PC-9 (cell line): ENCODE measurements around the gene AKR7A2. TPM values are rescaled to one million over a fixed set of nuclear protein-coding genes. Genes with fewer than 3 reads are reported as not detected.

Experiments used
- Bru-seq: library from RNA; stranded (reverse); fragments of 400-500 nt; gene quantifications from one replicate; lab custom pipeline; 2021; lab: Mats Ljungman, UMichigan
- BruChase-seq, 2 experiments: library from RNA; stranded (reverse); fragments of 400-500 nt; gene quantifications; one replicate each; lab custom pipeline; 2021; lab: Mats Ljungman, UMichigan
- BruUV-seq: library from RNA; stranded (reverse); fragments of 400-500 nt; replicated peaks from 2 replicates; lab custom pipeline; 2021; lab: Mats Ljungman, UMichigan
- CTCF ChIA-PET: fragments of 300-600 bp; sonication (Branson Sonifier 250); formaldehyde crosslinking; loops from one replicate; lab custom pipeline; 2022; ENCODE audit warnings: antibody characterized with exemption; lab: Charles Lee
- POLR2A ChIA-PET: fragments of 300-600 bp; sonication (Branson Sonifier 250); formaldehyde crosslinking; loops from one replicate; lab custom pipeline; 2022; ENCODE audit warnings: antibody characterized with exemption; ENCODE audit not compliant: unreplicated experiment; lab: Charles Lee
- DNase-seq, 2 experiments: peaks; one replicate each; pipeline versions ENCODE4 v3.0.0 to v3.0.0-alpha.2; 2015 to 2022; ENCODE audit warnings: mixed read lengths in 1 of 2
- H2AFZ ChIP-seq: fragments of 200-600 bp; sonication (generic); 2 replicates; pipeline ENCODE4 v1.8.1; 2017; ENCODE audit warnings: antibody characterized with exemption
- H3F3A ChIP-seq: fragments of 200-600 bp; sonication (generic); 2 replicates; pipeline ENCODE4 v1.8.1; 2017; ENCODE audit warnings: antibody characterized with exemption, mild to moderate bottlenecking, low read depth; ENCODE audit not compliant: insufficient read depth
- H3K27ac ChIP-seq: fragments of 200-600 bp; sonication (generic); 2 replicates; pipeline ENCODE4 v1.6.1; 2016; ENCODE audit warnings: mixed run types
- H3K27me3 ChIP-seq: fragments of 200-600 bp; sonication (generic); 2 replicates; pipeline ENCODE4 v1.6.1; 2016; ENCODE audit warnings: low read depth, mixed run types; ENCODE audit not compliant: insufficient read depth
- H3K36me3 ChIP-seq: fragments of 200-600 bp; sonication (generic); 2 replicates; pipeline ENCODE4 v1.6.1; 2016; ENCODE audit warnings: low read depth, mixed run types
- H3K4me1 ChIP-seq: fragments of 200-600 bp; sonication (generic); replicated peaks from 2 replicates; pipeline ENCODE4 v1.6.1; 2016; ENCODE audit warnings: mixed run types; ENCODE audit not compliant: insufficient read depth
- H3K4me2 ChIP-seq: fragments of 200-600 bp; sonication (generic); 2 replicates; pipeline ENCODE4 v1.6.1; 2017; ENCODE audit warnings: mixed run types
- H3K4me3 ChIP-seq: fragments of 200-600 bp; sonication (generic); 2 replicates; pipeline ENCODE4 v1.6.1; 2016; ENCODE audit warnings: mixed run types
- H3K79me2 ChIP-seq: fragments of 200-600 bp; sonication (generic); 2 replicates; pipeline ENCODE4 v1.6.1; 2017; ENCODE audit warnings: low read depth, mixed run types
- H3K9me2 ChIP-seq: fragments of 200-600 bp; sonication (generic); 2 replicates; pipeline ENCODE4 v1.8.1; 2017; ENCODE audit warnings: mild to moderate bottlenecking; ENCODE audit not compliant: insufficient read depth
- H3K9me3 ChIP-seq: fragments of 200-600 bp; sonication (generic); 2 replicates; pipeline ENCODE4 v1.8.1; 2016; ENCODE audit warnings: low read depth; ENCODE audit not compliant: insufficient read depth
- H4K20me1 ChIP-seq: fragments of 200-600 bp; sonication (generic); 2 replicates; pipeline ENCODE4 v1.8.1; 2017; ENCODE audit not compliant: insufficient read depth
- EZH2 ChIP-seq: fragments of 200-600 bp; sonication (generic); IDR thresholded peaks from 2 replicates; pipeline ENCODE4 v1.8.0; 2017; ENCODE audit warnings: antibody characterized with exemption, low read depth
- intact Hi-C: fragments of 100-400 bp; cut with micrococcal nuclease; formaldehyde crosslinking; loops from one replicate; pipeline ENCODE4 v1.10.0; 2022; ENCODE audit not compliant: unreplicated experiment
- long read RNA-seq: library from polyadenylated mRNA; stranded (forward); transcript quantifications from one replicate; pipeline ENCODE4 v2.0.0, GENCODE V29; 2022
- total RNA-seq: library from RNA; stranded (reverse); gene quantifications from 2 replicates; pipeline ENCODE4 v1.2.3, GENCODE V29; 2021
- TF ChIP-seq, protein P1 (sequence below): fragments of 200-600 bp; sonication (generic); conservative IDR thresholded peaks from 2 replicates; pipeline ENCODE4 v1.6.1; 2017; ENCODE audit warnings: mixed run types, antibody characterized with exemption, mild to moderate bottlenecking, moderate library complexity

Gene AKR7A2
- total RNA-seq (79.6 and 114 TPM in 2 replicates), Bru-seq, nascent RNA (percentile 75 among the genes with signal in this experiment), BruChase-seq, experiment 1, labeled RNA remaining after a 2-hour chase (percentile 69 among the genes with signal in this experiment), BruChase-seq, experiment 2, labeled RNA remaining after a 6-hour chase (percentile 74 among the genes with signal in this experiment)
- long read RNA-seq, transcript AKR7A2-201 (7 exons, 1,362 nt), result major isoform, 144 of 154 reads
- long read RNA-seq, partial matches to known transcripts, result 2 of 154 reads
- long read RNA-seq, other reads (novel, unspliced or antisense), result 6 of 154 reads

DNA sequence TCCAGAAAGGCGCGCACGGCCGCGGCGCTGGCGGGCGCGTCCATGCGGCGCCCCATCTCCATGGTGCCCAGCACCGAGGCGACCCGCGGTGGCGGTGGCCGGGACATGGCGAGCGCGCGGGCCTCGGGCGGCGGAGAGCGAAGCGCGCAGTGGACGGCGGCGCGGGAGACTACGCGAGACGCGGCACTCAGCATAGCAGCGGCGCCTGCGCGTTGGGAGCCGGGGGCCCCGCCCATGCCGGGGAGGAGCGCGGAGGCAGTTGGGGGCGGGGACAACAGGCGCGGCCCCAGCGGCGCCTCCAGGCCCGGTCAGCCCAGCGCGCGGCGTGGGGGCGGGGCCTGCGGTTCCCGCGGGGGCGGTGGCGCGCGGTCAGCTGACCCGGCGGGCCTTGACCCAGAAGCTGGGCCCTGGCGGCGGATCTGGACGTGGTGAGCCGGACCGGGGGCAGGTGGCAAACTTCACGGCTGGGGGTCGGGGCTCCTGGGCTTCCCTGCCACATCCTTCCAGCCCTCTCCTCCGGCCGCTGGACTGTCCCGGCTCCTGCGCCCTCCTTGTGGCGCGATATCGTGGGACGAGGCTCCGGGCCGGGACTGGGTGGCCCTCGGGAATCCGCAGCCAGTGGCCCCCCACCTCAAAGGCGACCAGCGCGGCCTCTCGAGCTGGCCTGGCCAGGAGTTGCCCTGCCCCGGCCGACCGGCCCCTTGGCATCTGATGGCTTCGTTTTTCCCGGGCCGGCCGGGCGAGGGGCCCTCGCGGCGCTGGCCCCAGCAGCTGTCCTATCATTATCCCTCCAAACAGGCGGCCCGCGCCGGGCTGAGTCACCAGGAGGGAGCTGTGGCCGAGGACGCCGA, at the start of gene AKR7A2, which contains the start of gene SLC66A1:
TSS of gene AKR7A2 (minus strand) at position 214 of the 851 bp plus-strand sequence. CDS start at position 194, 20 bp downstream.
TSS of gene SLC66A1 (plus strand) at position 396 of the 851 bp plus-strand sequence. CDS start 5,352 bp downstream, outside the sequence.
- no peak for TF ChIP-seq EZH2
- TF ChIP-seq, protein P1, sequence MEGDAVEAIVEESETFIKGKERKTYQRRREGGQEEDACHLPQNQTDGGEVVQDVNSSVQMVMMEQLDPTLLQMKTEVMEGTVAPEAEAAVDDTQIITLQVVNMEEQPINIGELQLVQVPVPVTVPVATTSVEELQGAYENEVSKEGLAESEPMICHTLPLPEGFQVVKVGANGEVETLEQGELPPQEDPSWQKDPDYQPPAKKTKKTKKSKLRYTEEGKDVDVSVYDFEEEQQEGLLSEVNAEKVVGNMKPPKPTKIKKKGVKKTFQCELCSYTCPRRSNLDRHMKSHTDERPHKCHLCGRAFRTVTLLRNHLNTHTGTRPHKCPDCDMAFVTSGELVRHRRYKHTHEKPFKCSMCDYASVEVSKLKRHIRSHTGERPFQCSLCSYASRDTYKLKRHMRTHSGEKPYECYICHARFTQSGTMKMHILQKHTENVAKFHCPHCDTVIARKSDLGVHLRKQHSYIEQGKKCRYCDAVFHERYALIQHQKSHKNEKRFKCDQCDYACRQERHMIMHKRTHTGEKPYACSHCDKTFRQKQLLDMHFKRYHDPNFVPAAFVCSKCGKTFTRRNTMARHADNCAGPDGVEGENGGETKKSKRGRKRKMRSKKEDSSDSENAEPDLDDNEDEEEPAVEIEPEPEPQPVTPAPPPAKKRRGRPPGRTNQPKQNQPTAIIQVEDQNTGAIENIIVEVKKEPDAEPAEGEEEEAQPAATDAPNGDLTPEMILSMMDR, result no peak

DNA sequence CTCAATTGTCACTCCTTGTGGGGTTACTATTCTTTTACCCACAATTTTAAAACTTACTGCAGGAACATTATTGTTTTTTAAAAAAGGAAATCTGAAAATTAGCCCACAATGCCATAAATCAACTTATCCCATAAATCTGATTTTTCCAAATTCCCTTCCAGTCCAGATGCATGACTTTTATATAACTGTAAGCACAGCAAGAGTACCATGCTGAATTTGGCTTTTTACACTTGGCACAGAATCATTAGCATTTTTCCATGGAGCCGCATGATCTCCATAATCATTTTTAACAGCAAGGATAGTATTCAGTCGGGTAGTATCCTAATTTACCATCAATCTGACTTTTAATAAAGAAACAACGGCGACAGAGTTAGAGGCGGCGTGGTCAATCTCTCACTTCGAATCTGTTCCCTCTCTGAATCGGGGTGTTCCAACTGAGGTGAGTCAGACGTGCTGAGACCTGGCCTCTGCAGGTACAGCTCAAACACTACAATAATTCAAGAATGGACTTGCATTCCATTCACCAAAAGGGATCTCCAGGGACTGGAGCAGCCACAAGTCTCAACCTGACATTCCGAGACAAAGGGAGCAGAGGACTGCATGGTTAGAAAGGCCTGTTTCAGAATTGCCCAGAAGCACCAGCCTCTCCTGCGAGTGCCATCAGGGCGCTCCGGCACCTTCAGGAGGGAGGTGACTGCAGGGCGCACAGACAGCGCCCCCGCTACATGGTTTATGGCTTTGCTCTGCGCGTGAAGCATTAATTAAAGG, 49.1 kb upstream of the AKR7A2 start:
- Histone ChIP-seq H3K4me2 (no peak overlapping the region), H3K36me3 (no peaks in the 10 kb centered on the region), H4K20me1 (no peaks in the 10 kb centered on the region; the same call in 1 of the 2 replicates), H3K79me2 (no peaks in the 10 kb centered on the region), H3K27me3 (no peaks in the 10 kb centered on the region), H2AFZ (no peak overlapping the region), H3F3A (no peaks in the 10 kb centered on the region), H3K9me3 (no peaks in the 10 kb centered on the region), H3K4me3 (no peak overlapping the region), H3K27ac (no peak overlapping the region), H3K4me1 (no peaks in the 10 kb centered on the region), H3K9me2 (no peaks in the 10 kb centered on the region)
- BruUV-seq, result no TSS peak
- no peak for TF ChIP-seq EZH2
- TF ChIP-seq, protein P1, result no peak
- DNase-seq, result no peak
- ChIA-PET POLR2A (no interaction called here), CTCF (no interaction called here)
- intact Hi-C loops, result no loop called here

More for the DNA sequence above, at the start of gene AKR7A2, which contains the start of gene SLC66A1:
- Histone ChIP-seq H3K27ac (no peak within 1 kb of the TSS), H3F3A (no peaks in the 10 kb centered on the region), H3K9me3 (no peaks in the 10 kb centered on the region), H4K20me1 (peaks cover 6% of the 10 kb centered on the region; the same call in 1 of the 2 replicates), H3K4me1 (peaks cover 11% of the 10 kb centered on the region), H3K4me3 (peak within 1 kb of the TSS; percentile 75), H3K4me2 (peak within 1 kb of the TSS; percentile 92), H3K27me3 (no peaks in the 10 kb centered on the region), H3K79me2 (peaks cover 12% of the 10 kb centered on the region), H3K36me3 (no peaks in the 10 kb centered on the region), H2AFZ (peak within 1 kb of the TSS; percentile 86), H3K9me2 (no peaks in the 10 kb centered on the region)
- POLR2A ChIA-PET, result interaction anchor here (0.6 to 0.9 kb wide), 2 partner anchors 24 to 134 kb away, joined by 3 to 6 read pairs; no protein-coding TSS in a partner anchor
- intact Hi-C loops, result loop anchor here (5.0 kb wide), 1 partner anchor 60 kb away; the partner anchor contains the start of genes EMC1 and MRTO4
- BruUV-seq, result no TSS peak
- peak; percentile 69 to 91 for DNase-seq
- CTCF ChIA-PET, result no interaction called here
